GM04504 (cell line): Measurements from ENCODE around the gene YWHAH.

Experiments used
- DNase-seq: peaks from one replicate; pipeline ENCODE4 v3.0.0-alpha.2; 2012; ENCODE audit warnings: low read depth

The YWHAH gene

DNA sequence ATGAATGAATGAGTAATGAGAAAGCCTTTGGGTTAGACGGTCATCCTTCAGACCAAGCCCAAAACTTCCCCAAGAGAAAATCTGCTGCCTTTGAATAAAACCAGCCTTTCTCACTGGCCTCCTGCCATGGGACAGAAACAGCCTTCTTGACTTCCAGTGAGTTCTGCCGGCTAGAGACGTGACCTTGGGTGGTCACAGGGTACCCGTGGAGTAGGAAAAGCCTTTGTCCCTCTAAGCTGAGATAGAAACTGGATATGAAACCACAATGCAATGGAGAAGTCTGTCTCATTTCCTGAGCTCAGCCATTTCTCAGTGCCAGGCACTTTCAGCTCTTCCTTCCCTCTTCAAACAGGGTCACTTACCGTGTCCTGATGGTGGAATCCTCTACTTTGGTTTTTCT lies 21.2 kb upstream of the YWHAH start:
- no peak for DNase-seq

DNA sequence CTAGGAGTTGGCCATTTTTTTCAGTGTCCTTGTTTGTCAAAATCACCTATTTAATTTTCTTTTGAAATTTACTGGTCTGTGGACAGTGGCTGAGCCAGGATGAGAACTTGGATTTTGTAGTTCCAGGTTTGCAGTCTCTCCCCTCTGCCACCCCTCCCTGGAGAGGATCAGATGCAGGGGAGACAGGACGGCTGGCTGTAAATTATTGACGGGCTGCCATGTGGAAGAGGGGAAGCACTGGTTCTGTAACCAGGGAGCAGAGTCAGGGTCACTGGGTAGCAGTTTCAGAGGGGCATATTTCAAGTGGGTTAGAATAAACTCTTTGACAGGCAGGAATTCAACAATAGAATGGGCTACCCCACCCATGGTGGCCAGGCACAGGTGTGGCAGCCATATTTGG lies 20.6 kb upstream of the YWHAH start:
- no peak for DNase-seq

DNA sequence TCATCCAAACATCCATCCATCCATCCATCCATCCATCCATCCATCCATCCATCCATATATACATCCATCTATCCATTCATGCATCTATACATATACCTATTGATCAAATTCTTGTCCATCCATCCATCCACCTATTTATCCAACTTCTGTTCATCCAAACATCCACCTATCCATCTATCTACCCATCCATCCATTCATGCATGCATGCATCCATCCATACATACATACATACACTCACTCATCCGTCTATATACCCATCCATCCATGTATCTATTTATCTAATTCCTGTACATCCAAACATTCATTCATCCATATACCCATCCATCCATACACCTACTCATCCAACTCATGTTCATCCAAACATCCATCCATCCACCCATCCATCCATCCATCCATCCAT lies 19.3 kb upstream of the YWHAH start:
- DNase-seq: no peak

DNA sequence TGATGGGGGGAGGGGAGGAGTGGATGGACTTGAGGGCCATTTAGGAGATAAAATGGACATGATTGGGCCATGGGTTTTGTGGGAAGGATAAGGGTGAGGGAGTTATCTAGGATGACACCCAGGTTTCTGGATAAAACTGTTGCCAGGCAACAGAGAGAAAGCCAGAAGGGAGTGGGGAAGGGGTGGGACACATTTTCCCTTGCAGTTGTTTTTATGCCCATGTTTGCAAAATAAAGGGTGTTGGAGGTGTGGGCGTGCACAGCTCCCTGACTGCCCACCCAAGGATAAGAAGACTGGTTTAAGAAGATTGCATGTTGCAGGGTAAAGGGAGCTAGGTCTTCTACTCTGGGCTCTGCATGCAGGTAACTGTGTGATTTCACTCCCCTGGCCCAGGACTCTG lies 18.3 kb upstream of the YWHAH start:
- no peak for DNase-seq

DNA sequence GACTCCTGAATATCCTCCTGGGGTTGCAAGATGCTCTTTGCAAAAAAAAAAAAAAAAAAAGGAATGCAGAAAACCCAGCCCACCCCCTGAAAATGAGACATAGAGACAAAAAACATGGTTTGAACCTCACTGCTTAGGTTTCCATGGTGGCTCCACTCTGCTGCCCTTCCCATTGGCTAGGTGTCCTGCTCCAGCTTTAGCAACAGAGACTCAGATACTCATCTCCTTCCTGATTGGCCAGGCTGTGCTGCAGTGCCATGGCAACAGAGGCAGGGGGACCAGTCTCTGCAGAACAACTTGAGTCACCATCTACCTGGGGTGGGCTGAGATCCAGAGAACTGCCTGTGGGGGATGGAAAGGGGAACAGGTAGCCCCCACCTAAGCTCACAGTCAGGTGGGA lies 17.4 kb upstream of the YWHAH start:
- no peak for DNase-seq

DNA sequence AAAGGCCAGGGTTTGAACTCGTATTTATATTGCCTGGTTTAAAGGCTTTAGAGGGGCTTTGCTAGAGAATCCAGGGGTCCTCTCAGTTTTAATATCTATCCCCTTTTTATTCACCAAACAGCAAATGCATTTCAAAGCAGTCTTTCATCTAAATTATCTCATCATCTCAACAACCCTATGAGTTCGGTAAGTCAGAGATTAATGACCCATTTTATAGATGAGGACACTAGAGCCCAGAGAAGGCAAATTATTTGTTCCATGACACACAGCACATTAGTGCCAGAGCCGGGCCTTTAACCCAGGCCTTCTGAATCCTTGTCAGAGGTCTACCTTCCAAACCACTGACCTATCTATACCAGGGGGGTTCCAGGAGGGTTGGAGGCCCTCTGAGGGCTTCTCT lies 16.8 kb upstream of the YWHAH start:
- no peak for DNase-seq

DNA sequence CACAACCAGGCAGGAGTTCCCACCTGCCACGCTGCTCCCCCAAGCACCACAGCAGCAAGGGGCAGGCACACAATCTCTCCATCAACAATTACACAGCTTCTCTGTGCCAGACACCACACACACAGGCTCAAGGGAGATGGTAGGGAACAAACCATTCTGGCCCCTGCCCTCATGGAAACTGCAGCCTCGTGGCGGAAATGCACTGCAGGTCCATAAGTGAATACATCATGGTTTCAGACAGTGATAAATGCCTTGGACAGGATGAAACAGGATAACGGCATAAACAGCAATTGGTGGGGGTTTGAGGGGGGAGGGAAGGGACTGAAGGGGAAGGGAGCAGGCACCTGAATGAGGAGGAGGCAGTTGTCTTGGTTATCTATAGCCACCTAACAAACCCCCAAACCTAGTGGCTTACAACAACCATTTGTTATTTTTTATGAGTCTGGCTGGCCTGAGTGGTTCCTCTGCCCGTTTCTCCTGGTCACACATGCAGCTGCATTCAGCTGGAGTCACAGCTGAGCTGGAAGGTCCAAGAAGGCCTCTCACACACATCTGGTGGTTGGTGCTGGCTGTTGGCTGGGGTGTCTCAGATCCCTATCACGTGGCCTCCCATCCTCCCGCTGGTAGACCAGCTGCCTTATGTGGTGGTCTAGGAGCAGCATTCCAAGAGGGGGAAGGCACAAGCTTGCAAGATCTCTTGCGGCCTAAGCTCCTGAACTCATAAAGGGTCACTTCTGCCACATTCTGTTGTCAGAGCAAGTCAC lies 15.0 kb upstream of the YWHAH start:
- DNase-seq: no peak

DNA sequence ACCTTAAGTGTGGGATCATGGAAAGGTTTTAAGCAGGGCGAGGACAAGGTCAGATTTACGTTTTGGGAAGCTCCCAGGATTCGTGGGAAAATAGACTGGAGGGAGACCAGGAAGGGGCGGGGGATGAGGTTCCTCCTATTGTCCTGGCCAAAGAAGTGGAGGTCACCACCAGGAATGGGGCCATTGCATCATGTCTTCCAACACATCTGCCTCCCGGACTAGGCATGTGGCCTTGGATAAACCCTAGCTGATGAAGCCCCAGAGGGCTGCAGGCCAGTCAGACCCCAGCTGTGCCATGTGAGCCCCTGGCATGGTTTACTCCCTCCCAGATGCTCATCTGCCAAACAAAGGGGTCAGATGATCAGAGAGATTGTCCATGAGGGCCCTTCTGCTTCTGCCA lies 11.5 kb upstream of the YWHAH start:
- DNase-seq: no peak

DNA sequence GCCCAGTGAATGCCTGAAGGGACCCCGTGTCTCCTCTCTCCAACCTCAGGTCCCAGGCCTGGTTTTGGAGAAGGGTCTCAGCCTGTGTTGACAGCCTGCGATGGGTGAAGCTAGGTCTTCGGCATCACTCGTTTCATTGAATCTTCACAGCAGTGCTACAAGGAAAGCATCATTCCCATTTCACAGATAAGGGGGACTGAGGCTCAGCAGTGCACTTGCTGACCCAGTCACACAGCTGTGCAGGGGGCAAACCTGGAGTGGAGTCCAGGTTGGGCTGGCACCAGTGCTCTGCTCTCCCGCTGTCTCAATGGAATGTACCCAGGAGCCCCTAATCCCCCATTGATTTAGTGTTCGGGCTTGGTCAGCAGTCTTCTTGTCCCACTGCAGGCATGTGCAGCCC lies 10.9 kb upstream of the YWHAH start:
- DNase-seq: no peak

DNA sequence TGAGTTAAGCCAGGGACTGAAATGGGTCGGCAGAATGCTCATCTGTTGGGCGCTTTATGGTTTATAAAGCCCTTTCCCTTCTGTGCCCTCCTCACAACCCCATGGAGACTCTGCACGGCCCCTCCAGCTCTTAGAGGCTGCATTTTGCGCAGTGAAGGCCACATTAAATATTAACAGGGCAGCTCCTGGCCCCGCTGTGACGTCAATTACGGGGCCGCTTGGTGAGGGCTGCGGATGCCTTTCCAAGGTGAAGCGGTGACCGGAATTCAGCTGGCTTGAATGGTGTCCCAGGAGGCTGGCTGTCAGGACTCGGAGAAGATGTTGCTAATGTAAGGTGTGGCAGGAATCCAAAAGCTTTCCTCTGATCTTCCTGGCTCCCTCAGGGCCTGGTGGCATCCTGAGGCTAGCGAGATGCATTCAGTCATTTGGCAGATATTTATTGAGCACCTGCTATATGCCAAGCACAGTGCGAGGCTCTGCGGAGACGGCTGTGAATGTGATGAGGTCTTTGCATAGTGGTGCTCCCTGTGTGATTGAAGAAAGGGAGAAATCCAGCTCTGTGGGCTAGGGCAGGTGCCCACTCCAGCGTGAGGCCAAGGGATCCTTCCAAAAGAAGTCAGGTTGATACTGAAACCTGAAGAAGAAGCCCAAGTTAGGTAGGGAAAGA lies 10.4 kb upstream of the YWHAH start:
- DNase-seq: no peak

DNA sequence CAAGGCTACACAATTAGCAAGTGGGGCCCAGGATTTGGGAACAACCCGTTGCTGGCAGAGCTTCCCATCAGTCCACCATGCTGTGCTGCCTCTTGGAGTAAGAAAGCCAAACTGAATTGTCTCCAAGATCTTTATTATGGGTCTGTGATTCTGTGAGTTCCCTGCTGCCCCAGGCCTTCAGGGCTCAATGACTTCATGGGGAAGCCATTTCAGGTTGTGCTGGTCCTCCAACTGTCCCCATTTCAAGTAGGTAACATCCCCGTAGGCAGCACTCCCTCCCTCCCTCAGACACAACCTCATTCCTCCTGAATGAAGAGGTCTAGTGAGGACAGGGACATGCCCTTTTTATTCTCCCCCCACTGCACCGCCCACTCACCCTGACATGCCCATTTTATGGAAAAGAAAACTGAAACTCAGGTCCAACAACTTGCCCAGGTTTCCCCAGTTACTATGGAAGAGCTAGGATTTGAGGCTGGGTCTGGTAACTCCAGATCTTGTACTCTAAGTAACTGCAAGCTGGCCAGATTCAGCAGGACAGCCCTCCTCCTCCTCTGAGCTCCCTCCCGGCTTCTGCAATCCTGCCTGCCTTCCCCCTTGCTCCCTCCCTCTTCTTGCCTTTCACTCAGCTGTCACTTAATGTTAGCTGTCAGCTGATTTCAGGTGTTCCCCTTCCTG lies 8.2 kb upstream of the YWHAH start:
- no peak for DNase-seq

DNA sequence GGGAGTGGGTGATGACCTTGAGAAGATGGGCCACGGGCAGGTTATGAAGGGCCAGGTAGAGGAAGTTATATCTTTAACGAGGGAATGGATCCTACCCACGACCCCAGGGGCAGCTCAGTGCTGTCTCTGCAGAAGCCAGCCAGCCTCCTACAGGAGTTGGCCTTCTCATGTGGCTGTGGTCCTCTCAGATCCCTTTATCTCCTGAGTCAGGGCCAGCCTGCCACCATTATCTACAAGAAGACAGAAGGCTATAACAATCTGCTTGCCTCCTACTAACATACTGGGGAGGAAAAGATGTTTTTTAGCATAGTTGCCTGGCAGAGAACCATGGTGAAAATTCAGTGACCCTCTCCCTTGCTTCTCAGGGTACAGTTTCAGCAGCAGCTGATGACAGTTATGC lies 7.0 kb upstream of the YWHAH start:
- no peak for DNase-seq

DNA sequence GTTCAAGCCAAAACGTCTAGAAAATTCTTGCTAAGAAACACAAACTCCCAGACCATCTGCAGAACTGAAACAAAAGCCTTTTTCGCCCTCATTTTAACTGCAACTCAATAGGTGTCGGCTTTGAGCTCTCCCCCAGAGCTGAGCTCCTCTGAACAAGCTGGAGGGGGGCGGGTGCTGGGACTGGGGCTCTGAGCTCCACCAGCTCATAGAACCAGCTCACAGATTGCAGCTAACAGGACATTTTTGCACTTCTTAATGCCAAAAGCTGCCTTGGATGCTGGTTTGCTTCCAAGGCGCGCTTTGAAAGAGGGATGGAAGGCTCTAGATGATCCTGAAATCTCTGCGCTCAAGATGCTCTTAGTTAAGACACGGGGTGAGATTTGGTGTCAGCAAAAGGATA lies 6.0 kb upstream of the YWHAH start:
- no peak for DNase-seq

DNA sequence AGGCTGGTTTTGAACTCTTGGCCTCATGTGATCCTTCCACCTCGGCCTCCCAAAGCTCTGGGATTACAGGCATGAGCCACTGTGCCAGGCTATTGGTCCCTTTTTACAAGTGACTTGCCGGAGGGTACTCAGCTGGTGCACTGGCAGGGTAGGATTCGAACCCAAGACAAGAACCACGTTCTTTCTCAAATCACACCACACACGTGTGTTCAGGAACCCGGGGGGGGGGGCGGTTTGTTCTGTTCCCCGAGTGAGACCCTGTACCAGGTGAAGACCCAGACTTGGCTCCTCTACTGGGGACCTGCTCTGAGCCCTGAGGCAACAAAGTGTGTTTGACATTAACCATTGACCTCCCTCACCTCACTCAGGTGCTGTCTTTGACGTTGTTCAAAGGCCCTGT lies 3.8 kb upstream of the YWHAH start:
- DNase-seq: no peak

DNA sequence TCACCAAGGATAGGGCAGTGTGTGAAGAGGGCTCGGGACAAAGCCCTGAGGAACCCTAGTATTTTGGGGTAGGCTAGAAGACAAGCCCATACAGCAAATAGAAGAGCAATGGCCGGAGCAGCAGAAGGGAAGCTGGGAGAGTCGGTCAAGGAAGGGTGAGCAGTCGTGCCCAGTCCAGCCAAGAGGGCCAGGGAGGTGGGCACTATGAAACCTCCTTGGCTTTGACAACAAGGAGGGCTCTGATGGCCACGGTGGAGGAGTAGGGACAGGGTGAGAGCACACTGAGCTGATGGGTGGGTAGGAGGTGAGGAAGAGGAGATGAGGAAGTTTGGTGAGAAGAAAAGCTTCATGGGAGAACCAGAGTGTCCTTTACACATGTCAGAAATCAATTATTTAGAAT lies 2.2 kb upstream of the YWHAH start:
- no peak for DNase-seq

DNA sequence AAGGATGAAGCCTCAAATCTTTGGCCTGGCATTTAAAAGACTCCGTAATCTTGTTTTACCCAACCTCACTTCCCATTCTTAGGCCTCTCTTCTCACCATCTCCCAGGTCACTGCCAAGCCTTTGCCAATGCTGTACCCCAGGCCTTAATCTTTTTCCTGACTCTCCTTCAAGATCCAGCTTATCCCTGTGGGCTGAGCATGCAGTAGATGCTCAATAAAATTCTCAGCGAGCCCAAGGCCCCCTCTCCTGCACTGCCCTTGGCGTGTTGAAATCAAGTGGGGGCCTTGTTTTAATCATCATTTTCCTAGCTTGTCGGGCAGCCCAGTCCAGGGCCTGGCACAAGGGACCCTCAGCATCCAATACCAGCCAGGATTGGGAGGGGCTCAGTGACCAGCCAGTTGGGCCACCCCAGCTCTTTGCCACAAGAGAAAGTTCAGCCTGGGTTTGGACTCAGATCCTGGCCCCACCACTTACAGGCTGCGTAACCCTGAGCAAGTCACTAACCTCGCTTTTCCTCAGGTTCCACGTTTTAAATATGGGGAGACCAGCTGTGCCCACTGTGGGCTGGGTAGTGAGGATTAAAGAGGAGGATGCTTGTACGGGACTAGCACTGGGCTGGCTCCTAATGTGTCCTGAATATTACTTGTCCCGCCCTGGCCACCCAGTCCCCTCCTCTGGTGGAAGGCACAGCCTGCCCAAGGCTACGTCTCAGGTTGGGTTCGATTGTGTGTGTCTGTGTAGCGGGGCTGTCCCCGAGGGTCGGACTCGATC lies 943 bp upstream of the YWHAH start:
- no peak for DNase-seq

DNA sequence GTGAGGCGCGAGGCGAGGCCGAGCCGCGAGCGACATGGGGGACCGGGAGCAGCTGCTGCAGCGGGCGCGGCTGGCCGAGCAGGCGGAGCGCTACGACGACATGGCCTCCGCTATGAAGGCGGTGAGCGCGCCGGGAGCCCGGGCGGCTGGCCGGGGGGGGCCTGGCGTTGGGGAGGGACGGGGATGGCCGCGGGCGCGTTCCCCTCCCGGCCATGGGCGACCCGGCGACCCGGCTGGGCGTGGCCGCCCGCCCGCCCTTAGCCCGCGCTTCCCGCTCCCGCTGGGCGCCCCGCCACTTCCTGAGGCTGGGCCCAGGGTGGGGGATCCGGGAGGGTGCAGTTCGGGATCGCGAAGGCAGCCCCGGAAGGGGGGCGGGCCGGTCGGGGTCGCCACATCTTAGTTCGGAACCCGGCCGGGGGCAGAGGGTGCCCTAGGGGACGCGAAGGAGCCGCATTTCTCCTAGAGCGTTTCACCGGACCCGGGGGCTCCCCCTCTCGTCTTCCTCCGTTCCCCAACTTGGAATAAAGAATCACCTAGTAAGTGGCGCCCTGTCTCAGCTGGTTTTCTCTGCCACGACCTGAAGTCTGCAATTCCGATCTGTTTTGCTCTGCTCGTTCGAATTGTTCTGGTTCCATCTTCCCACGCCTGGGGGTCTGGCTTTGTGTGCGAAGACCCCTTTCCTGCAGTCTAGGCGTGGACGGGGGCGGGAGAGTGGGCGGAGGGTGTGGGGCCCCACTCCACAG lies 536 bp downstream of the YWHAH start:
- DNase-seq: no peak

DNA sequence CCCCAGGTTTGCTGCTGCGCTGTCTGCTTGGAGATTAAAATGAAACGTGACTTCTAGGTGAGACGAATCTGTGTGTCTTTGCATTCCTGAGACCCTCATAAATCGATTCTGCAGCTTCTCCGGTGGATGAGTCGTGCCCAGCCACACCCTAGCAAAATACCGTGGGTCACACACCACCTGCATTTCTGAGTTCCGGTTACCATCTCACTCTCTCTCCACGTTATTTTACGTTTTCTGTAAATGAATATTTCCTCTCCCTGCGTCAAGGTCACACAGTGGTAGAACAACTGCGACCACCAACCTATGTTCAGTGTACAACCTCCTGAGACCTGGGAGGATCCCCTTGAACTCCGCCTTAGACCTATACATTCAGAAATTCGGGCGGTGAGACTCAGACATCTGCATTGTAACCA lies 1.1 kb downstream of the YWHAH start:
- DNase-seq: no peak

DNA sequence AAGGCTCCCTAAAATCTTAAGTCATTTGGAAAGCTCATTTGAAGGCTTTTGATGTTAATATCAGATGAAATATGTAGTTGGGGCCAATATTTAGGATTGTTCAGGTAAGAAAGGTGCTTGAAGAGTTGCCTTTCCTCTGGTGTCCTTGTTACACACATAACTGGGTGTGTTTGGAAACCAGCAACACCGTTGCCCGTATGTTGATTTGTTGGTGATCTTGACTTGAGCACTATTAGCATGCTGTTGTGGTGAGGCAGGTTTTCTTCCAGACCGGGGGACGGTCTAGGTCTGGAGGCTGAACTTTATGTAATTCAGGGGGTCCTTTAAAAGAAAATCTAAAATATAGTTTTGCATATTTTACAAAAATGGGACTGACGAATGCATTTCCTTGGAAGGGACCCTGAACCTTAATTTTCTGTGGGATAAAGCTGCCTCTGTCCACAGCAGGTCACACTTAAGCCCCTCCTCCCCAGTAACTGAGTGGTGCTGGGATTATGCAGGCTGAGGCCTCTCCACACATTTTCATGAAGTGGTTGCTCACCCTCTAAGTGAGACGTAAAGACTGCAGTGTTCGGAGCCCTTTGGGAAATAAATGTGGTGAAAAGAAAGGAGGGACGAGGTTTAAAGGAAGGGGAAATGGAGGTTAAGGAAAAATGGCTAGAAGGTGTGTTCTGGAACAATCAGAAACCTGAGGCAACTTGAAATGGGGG lies 1.8 kb downstream of the YWHAH start:
- no peak for DNase-seq

DNA sequence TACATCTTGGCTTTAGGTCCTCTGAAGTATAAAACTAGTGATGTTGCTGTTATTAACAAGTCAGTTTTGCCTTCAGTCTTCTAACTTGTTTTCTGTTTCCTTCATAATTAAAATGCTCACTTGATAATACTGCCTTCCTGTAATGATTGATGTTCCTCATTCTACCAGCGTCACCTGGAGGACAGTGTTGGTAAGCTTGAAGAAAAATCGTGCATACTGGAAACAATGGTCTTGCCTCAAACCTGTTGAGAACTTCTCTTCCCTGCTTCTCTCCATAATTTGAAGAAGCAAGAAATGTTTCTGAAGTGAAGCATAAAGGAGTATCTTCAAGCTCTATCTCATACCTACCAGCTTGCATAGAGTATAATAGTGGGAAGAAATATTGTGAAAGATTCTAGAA lies 3.0 kb downstream of the YWHAH start:
- no peak for DNase-seq

DNA sequence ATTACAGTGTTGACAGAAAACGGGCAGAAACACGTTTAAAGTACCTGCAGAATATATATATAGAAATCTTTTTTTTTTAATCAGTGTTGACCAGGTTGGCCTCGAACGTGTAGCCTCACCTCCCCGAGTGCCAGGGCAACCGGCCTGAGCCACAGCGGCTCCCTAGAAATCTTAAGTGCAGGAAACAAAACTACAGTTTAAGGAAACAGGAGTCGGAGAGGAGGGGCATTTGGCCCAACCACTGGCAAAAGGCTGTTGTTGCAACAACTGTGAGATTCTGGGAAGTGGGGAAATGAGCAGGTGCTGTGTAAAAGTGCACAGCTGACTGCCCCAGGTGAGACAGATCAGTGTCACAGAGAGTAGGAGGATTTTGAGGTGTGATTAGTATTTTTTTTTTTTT lies 3.7 kb downstream of the YWHAH start:
- no peak for DNase-seq
